OCI-LY1 (cell line): Measurements from ENCODE around the gene NUMBL.

ENCODE experiments used
- CTCF ChIP-seq: fragments of 200-600 bp; sonication (generic), shearing (Covaris generic); IDR thresholded peaks from 2 replicates; pipeline ENCODE4 v1.5.1; 2017; ENCODE audit warnings: mild to moderate bottlenecking, antibody characterized with exemption, low read length, moderate library complexity, mixed read lengths
- EZH2 ChIP-seq: fragments of 200-600 bp; sonication (generic), shearing (Covaris generic); IDR thresholded peaks from 2 replicates; pipeline ENCODE4 v1.8.0; 2017; ENCODE audit warnings: borderline replicate concordance, mixed run types, mild to moderate bottlenecking, antibody characterized with exemption, low read length, moderate library complexity, mixed read lengths

GRCh38 chr19:40690050-40690692 lies at the start of gene NUMBL:
- no peak for TF ChIP-seq CTCF
- TF ChIP-seq EZH2, result no peak
